Heart right ventricle (tissue), 16 donors: Measurements from ENCODE around the gene ZSWIM8. TPM values are rescaled to one million over a fixed set of nuclear protein-coding genes. Genes with fewer than 3 reads are reported as not detected.

Source experiments
- ATAC-seq, 8 donors: fragments of 200-7000 bp; cut with Tn5 transposase; one replicate each; pipeline ENCODE4 v1.9.1; 2020; ENCODE audit warnings: mild to moderate bottlenecking in 8 of 8, moderate library complexity in 8 of 8, moderate number of reproducible peaks in 1 of 8
- DNase-seq, 2 donors: peaks; one replicate each; pipeline ENCODE4 v3.0.0-alpha.2; 2020
- H3K27ac ChIP-seq, 10 donors: fragments of 200-600 bp; sonication (generic) in 2 of 10; one replicate each; pipeline versions ENCODE4 v1.5.0 to v1.8.0; 2020 to 2022; ENCODE audit warnings: mild to moderate bottlenecking in 3 of 10
- H3K27me3 ChIP-seq, 7 donors: fragments of 200-600 bp; one replicate each; pipeline ENCODE4 v1.8.0; 2021 to 2022; ENCODE audit warnings: mild to moderate bottlenecking in 2 of 7
- H3K36me3 ChIP-seq, 9 donors: fragments of 200-600 bp; sonication (generic) in 1 of 9; one replicate each; pipeline versions ENCODE4 v1.5.0 to v1.8.0; 2020 to 2022; ENCODE audit warnings: mild to moderate bottlenecking in 2 of 9
- H3K4me1 ChIP-seq, 9 donors: fragments of 200-600 bp; sonication (generic) in 1 of 9; one replicate each; pipeline versions ENCODE4 v1.5.0 to v1.8.0; 2020 to 2022; ENCODE audit warnings: mild to moderate bottlenecking in 4 of 9
- H3K4me3 ChIP-seq, 10 donors: fragments of 200-600 bp; sonication (generic) in 2 of 10; one replicate each; pipeline versions ENCODE4 v1.5.0 to v1.8.0; 2020 to 2022; ENCODE audit warnings: mild to moderate bottlenecking in 7 of 10, moderate library complexity in 2 of 10
- H3K9me3 ChIP-seq, 11 donors: fragments of 200-600 bp in 10 of 11; sonication (generic) in 2 of 11; one replicate each; pipeline versions ENCODE4 v1.5.0 to v1.8.0; 2013 to 2022; ENCODE audit warnings: mild to moderate bottlenecking in 2 of 11, control low read depth in 1 of 11, moderate library complexity in 1 of 11
- CTCF ChIP-seq, 9 donors: fragments of 200-600 bp; sonication (generic) in 2 of 9; IDR thresholded peaks; one replicate each; pipeline versions ENCODE4 v1.5.0 to v1.8.0; 2021 to 2022; ENCODE audit warnings: antibody characterized with exemption in 9 of 9, mild to moderate bottlenecking in 5 of 9, moderate library complexity in 1 of 9
- WGBS, 2 donors: extraction: QIAGEN DNeasy Blood & Tissue Kit; methylation state at CpG; one replicate each; pipeline ENCODE4 v1.1.7; 2013; ENCODE audit warnings: inconsistent platforms in 1 of 2; 5-methylcytosine and 5-hydroxymethylcytosine counted together
- intact Hi-C, 10 donors: fragments of 100-400 bp; cut with DNase I; formaldehyde crosslinking; loops; one replicate each; pipeline versions ENCODE4 v1.11.1 to v1.14.2; 2022
- polyA plus RNA-seq, 2 donors: library from polyadenylated mRNA; stranded (reverse); fragments of 200-250 nt; gene quantifications; one replicate each; pipeline ENCODE4 v1.2.3, GENCODE V29; 2013
- total RNA-seq, 10 donors: library from RNA; stranded (reverse); fragmentation: NEBNext Ultra II Directional in 3 of 10; extraction: Animal tissue kit (Norgen Biotek cat#: 25700) in 3 of 10; gene quantifications; one replicate each; pipeline versions ENCODE4 v1.2.1 to v1.2.4, GENCODE V29; 2021 to 2023
- donor health status: Arrhythmogenic right ventricular cardiomyopathy.
- donor health status: ischemic (EF 13 %, LVEDD 7.1; RV severe dilation, severe dysfunction).
- donor health status: healthy with polysubstance abuse.
- donor health status: DM: no; HTN: yes; CAD: no.
- donor health status: DM: no; HTN: no; CAD: no.
- donor health status: ischemic (EF 25% LVEDD 6.9; RV normal size, moderate dysfunction).
- donor health status: ischemic (EF 25% LVEDD 5.7; RV mildly dilated, moderate dysfunction).
- donor health status: healthy.
- donor health status: DM: yes; HTN: yes; CAD: no.
- donor health status: Ischemic cardiomyopathy.
- donor health status: ischemic (EF 35%, LVEDD 5.7; RV mildly dilated, moderate dysfunction).
- donor health status: nonischemic (EF 11% LVEDD 7.7; RV severe dilation, severe dysfunction).
- donor health status: DM: yes; HTN: yes; CAD: no.
- donor health status: PGD.
- donor health status: ischemic (EF 29% LVEDD 5.4; RV normal size, mild dysfunction).
- donor health status: nonischemic (EF 23%, LVEDD 6.1; RV moderate dilation, normal function).

The ZSWIM8 gene
- total and polyA plus RNA-seq, 12 donors = 35.2 to 139 (median 47.0) TPM

- ATAC-seq (peak in 1 of 8 donors; percentile 22), DNase-seq (no peak)
- H3K9me3 ChIP-seq = no peaks in the 10 kb centered on the region
- TF ChIP-seq CTCF (IDR thresholded peaks at IDR 0.05) = no peak
- H3K4me3 ChIP-seq = no peak overlapping the region
- H3K27ac ChIP-seq = no peak overlapping the region
- WGBS, 2 donors = 86 to 88% methylated on average over 11 of the region's 11 CpGs
- H3K27me3 ChIP-seq = no peaks in the 10 kb centered on the region
- H3K4me1 ChIP-seq = no peaks in the 10 kb centered on the region
- peaks cover 0 to 78% (median 20%) of the 10 kb centered on the region in 9 donors for H3K36me3 ChIP-seq
- intact Hi-C loops = no loop called here
Measured at GRCh38 chr10:73836427-73836980, 51.1 kb downstream of the ZSWIM8 start.

GRCh38 chr10:73837072-73837471 lies 51.7 kb downstream of the ZSWIM8 start:
- Histone ChIP-seq H3K4me3 (no peak overlapping the region), H3K36me3 (peaks cover 0 to 78% (median 21%) of the 10 kb centered on the region in 9 donors), H3K4me1 (no peaks in the 10 kb centered on the region), H3K27ac (no peak overlapping the region), H3K9me3 (no peaks in the 10 kb centered on the region), H3K27me3 (no peaks in the 10 kb centered on the region)
- 81 to 89% methylated on average over 3 of the region's 3 CpGs for WGBS, 2 donors
- no peak for DNase-seq
- intact Hi-C loops = no loop called here
- no peak for TF ChIP-seq CTCF (IDR thresholded peaks at IDR 0.05)
- no peak for ATAC-seq

GRCh38 chr10:73838008-73838567 lies 52.7 kb downstream of the ZSWIM8 start:
- H3K27ac ChIP-seq = no peak overlapping the region
- H3K4me3 ChIP-seq = no peak overlapping the region
- peaks cover 0 to 86% (median 26%) of the 10 kb centered on the region in 9 donors for H3K36me3 ChIP-seq
- ATAC-seq = no peak
- H3K9me3 ChIP-seq = no peaks in the 10 kb centered on the region
- no peak for TF ChIP-seq CTCF (IDR thresholded peaks at IDR 0.05)
- no peaks in the 10 kb centered on the region for H3K27me3 ChIP-seq
- DNase-seq = no peak
- intact Hi-C loops = no loop called here
- H3K4me1 ChIP-seq = no peaks in the 10 kb centered on the region
- WGBS, 2 donors = 82 to 83% methylated on average over 3 of the region's 3 CpGs

GRCh38 chr10:73838827-73839226 lies 53.4 kb downstream of the ZSWIM8 start:
- WGBS, 2 donors = 95 to 96% methylated on average over 8 of the region's 8 CpGs

More at GRCh38 chr10:73838827-73839226, 53.4 kb downstream of the ZSWIM8 start:
- no peak for TF ChIP-seq CTCF (IDR thresholded peaks at IDR 0.05)
- H3K27me3 ChIP-seq = no peaks in the 10 kb centered on the region
- H3K4me1 ChIP-seq = peaks cover 0 to 5% (median 0%) of the 10 kb centered on the region in 9 donors
- intact Hi-C loops = no loop called here
- no peak overlapping the region for H3K27ac ChIP-seq
- no peak overlapping the region for H3K4me3 ChIP-seq
- H3K36me3 ChIP-seq = peaks cover 0 to 90% (median 26%) of the 10 kb centered on the region in 9 donors
- no peaks in the 10 kb centered on the region for H3K9me3 ChIP-seq
- DNase-seq = no peak
- ATAC-seq = peak in 1 of 8 donors; percentile 5
